Epithelial cell of proximal tubule (primary cell): ENCODE results near the gene MRGPRX4. TPM values are rescaled to one million over a fixed set of nuclear protein-coding genes. Genes with fewer than 3 reads are reported as not detected.
"Not testable (repeated sequence)": the region's sequence is repeated elsewhere in the genome, so short reads cannot be mapped to it uniquely, and the experiment has no call there.

Source experiments
- DNase-seq: peaks from one replicate; pipeline ENCODE4 v3.0.0-alpha.2; 2011; ENCODE audit warnings: low read depth
- H3K4me3 ChIP-seq: 2 replicates; pipeline ENCODE4 v1.5.1; 2011; ENCODE audit warnings: low read depth, mild to moderate bottlenecking, low read length
- CTCF ChIP-seq: conservative IDR thresholded peaks from 2 replicates; pipeline ENCODE4 v1.5.1; 2012; ENCODE audit warnings: low read depth, mild to moderate bottlenecking, low read length
- total RNA-seq: library from RNA; depleted of rRNA; stranded (reverse); fragments of >200 nt; gene quantifications from 2 replicates; pipeline ENCODE4 v1.2.3, GENCODE V29; 2015

Gene MRGPRX4
- total RNA-seq, 1 donor from 2014 or later = not detected

- no peak overlapping the region for H3K4me3 ChIP-seq
- no peak for TF ChIP-seq CTCF
These were observed 27.6 kb upstream of the MRGPRX4 start for GRCh38 chr11:18145025-18145424.

GRCh38 chr11:18145837-18146236 lies 26.8 kb upstream of the MRGPRX4 start:
- TF ChIP-seq CTCF = no peak
- DNase-seq = no peak
- no peak overlapping the region for H3K4me3 ChIP-seq

More at GRCh38 chr11:18145025-18145424, 27.6 kb upstream of the MRGPRX4 start:
- DNase-seq = no peak

GRCh38 chr11:18151581-18151980 lies 21.1 kb upstream of the MRGPRX4 start:
- no peak for DNase-seq
- no peak overlapping the region for H3K4me3 ChIP-seq
- TF ChIP-seq CTCF = no peak

- no peak for TF ChIP-seq CTCF
- no peak overlapping the region for H3K4me3 ChIP-seq
- DNase-seq = no peak
These were observed 4.3 kb upstream of the MRGPRX4 start for GRCh38 chr11:18168372-18168771.

GRCh38 chr11:18171377-18172000 lies 1.1 kb upstream of the MRGPRX4 start:
- no peak for DNase-seq
- no peak overlapping the region for H3K4me3 ChIP-seq
- peak; percentile 84 for TF ChIP-seq CTCF

- no peak for DNase-seq
- no peak overlapping the region for H3K4me3 ChIP-seq
- no peak for TF ChIP-seq CTCF
These were observed 709 bp downstream of the MRGPRX4 start for GRCh38 chr11:18173225-18173866.

GRCh38 chr11:18188796-18189195 lies 16.2 kb downstream of the MRGPRX4 start:
- no peak overlapping the region for H3K4me3 ChIP-seq
- no peak for DNase-seq
- no peak for TF ChIP-seq CTCF

- not testable (repeated sequence) for H3K4me3 ChIP-seq, DNase-seq
These were observed 17.0 kb downstream of the MRGPRX4 start for GRCh38 chr11:18189476-18190245.
